ENCODE results near the gene G3BP1. TPM values are rescaled to one million over a fixed set of nuclear protein-coding genes. Genes with fewer than 3 reads are reported as not detected.

The G3BP1 gene
- total and polyA plus RNA-seq, 2 of the 13 experiments (the other 11 are each of a cell fraction or from before 2014, with no cell fraction given), result 36.7 to 320 TPM

- TF ChIP-seq ZNF503 (CRISPR knock-in tag; IDR thresholded peaks at IDR 0.05), result no peak
- 0 out of 2 replicates have a peak, but pooled peaks have one; percentile 64 for TF ChIP-seq ZNF232 (CRISPR knock-in tag; IDR thresholded peaks at IDR 0.05; ENCODE audit: borderline replicate concordance)
- TF ChIP-seq E2F5 (CRISPR knock-in tag; conservative IDR thresholded peaks at IDR 0.05), result 0 out of 2 replicates have a peak, but pooled peaks have one; percentile 43
- no peak for TF ChIP-seq SOX5 (CRISPR knock-in tag; IDR thresholded peaks at IDR 0.05; ENCODE audit: borderline replicate concordance)
- TF ChIP-seq ZFP1 (CRISPR knock-in tag; IDR thresholded peaks at IDR 0.05), result no peak
- no peak for TF ChIP-seq BATF2 (CRISPR knock-in tag; IDR thresholded peaks at IDR 0.05)
- TF ChIP-seq BHLHE40 (IDR thresholded peaks at IDR 0.05; ENCODE audit: low read length), result peak; percentile 77
- no peak for TF ChIP-seq SNAPC2 (CRISPR knock-in tag; IDR thresholded peaks at IDR 0.05)
- no peak for TF ChIP-seq ZSCAN30 (CRISPR knock-in tag; IDR thresholded peaks at IDR 0.05)
- no peak for TF ChIP-seq GPN1 (CRISPR knock-in tag; IDR thresholded peaks at IDR 0.05; ENCODE audit: borderline replicate concordance)
- no peak for TF ChIP-seq ATAD3A (CRISPR knock-in tag; IDR thresholded peaks at IDR 0.05)
- no peak for TF ChIP-seq ZNF230 (CRISPR knock-in tag; IDR thresholded peaks at IDR 0.05)
- TF ChIP-seq WIZ (CRISPR knock-in tag; IDR thresholded peaks at IDR 0.05), result no peak
- no peak for TF ChIP-seq RNF219 (CRISPR knock-in tag; IDR thresholded peaks at IDR 0.05)
- no peak for TF ChIP-seq ZNF552 (CRISPR knock-in tag; IDR thresholded peaks at IDR 0.05; ENCODE audit: borderline replicate concordance)
- TF ChIP-seq NR2F2 (IDR thresholded peaks at IDR 0.05; ENCODE audit: borderline replicate concordance, low read depth), result no peak; the same call in 1 of the 2 replicates
- TF ChIP-seq CBX5 (CRISPR knock-in tag; IDR thresholded peaks at IDR 0.05; ENCODE audit: borderline replicate concordance), result no peak
- TF ChIP-seq ZNF383 (CRISPR knock-in tag; IDR thresholded peaks at IDR 0.05; ENCODE audit: borderline replicate concordance), result no peak
- no peak for TF ChIP-seq ZNF484 (CRISPR knock-in tag; IDR thresholded peaks at IDR 0.05; ENCODE audit: borderline replicate concordance, low read depth)
- no peak for TF ChIP-seq U2AF1 (optimal IDR thresholded peaks at IDR 0.05; ENCODE audit: low read depth, low read length)
- 0 out of 2 replicates have a peak, but pooled peaks have one; percentile 29 for TF ChIP-seq MAFG (CRISPR knock-in tag; IDR thresholded peaks at IDR 0.05)
- no peak for TF ChIP-seq ZNF841 (CRISPR knock-in tag; IDR thresholded peaks at IDR 0.05; ENCODE audit: borderline replicate concordance)
- TF ChIP-seq ZNF430 (CRISPR knock-in tag; IDR thresholded peaks at IDR 0.05), result peak; percentile 45; the same call in 1 of the 2 replicates
- TF ChIP-seq CCAR2 (optimal IDR thresholded peaks at IDR 0.05; ENCODE audit: low read depth, low read length), result no peak
- no peak for TF ChIP-seq RAD51 (IDR thresholded peaks at IDR 0.05; ENCODE audit: borderline replicate concordance)
- TF ChIP-seq TGIF2 (CRISPR knock-in tag; IDR thresholded peaks at IDR 0.05), result peak; percentile 69
- no peak for TF ChIP-seq SUZ12 (IDR thresholded peaks at IDR 0.05; ENCODE audit: low read depth, low read length)
Observed at GRCh38 chr5:151771259-151772028, at the start of gene G3BP1 (continued).

All from HepG2 (cell line).